Measurements from ENCODE around the gene KIAA0040.
A peak's percentile ranks its signal among the peaks of the same experiment; 100 is the strongest.

KIAA0040 gene

GRCh38 chr1:175200678-175201521 is 8.3 kb upstream of the KIAA0040 start:
- no peak for DNase-seq

GRCh38 chr1:175198332-175198731 is 5.8 kb upstream of the KIAA0040 start:
- DNase-seq: no peak

GRCh38 chr1:175197531-175197930 is 5.0 kb upstream of the KIAA0040 start:
- DNase-seq: no peak

GRCh38 chr1:175195798-175196197 is 3.2 kb upstream of the KIAA0040 start:
- DNase-seq: no peak

GRCh38 chr1:175195281-175195680 is 2.7 kb upstream of the KIAA0040 start:
- no peak for DNase-seq

GRCh38 chr1:175193527-175193910 is 943 bp upstream of the KIAA0040 start:
- DNase-seq: no peak

- peak; percentile 58 for DNase-seq
Measured at GRCh38 chr1:175192111-175192629, 406 bp downstream of the KIAA0040 start.

GRCh38 chr1:175191659-175192058 is 917 bp downstream of the KIAA0040 start:
- DNase-seq: peak; percentile 35

GRCh38 chr1:175188936-175189335 is 3.6 kb downstream of the KIAA0040 start:
- DNase-seq: no peak

- no peak for DNase-seq
Measured at GRCh38 chr1:175186433-175187160, 6.0 kb downstream of the KIAA0040 start.

- DNase-seq: no peak
Measured at GRCh38 chr1:175185903-175186302, 6.7 kb downstream of the KIAA0040 start.

- DNase-seq: peak; percentile 54
Measured at GRCh38 chr1:175183586-175183985, 9.0 kb downstream of the KIAA0040 start.

- DNase-seq: no peak
Measured at GRCh38 chr1:175182201-175182746, 10.3 kb downstream of the KIAA0040 start.

GRCh38 chr1:175179837-175180590 is 12.6 kb downstream of the KIAA0040 start:
- no peak for DNase-seq

- no peak for DNase-seq
Measured at GRCh38 chr1:175178456-175178855, 14.1 kb downstream of the KIAA0040 start.

GRCh38 chr1:175178056-175178455 is 14.5 kb downstream of the KIAA0040 start:
- DNase-seq: no peak

- DNase-seq: no peak
Measured at GRCh38 chr1:175176246-175176645, 16.3 kb downstream of the KIAA0040 start.

- peak; percentile 32 for DNase-seq
Measured at GRCh38 chr1:175174309-175175102, 18.1 kb downstream of the KIAA0040 start.

- no peak for DNase-seq
Measured at GRCh38 chr1:175173531-175173930, 19.0 kb downstream of the KIAA0040 start.

- no peak for DNase-seq
Measured at GRCh38 chr1:175172503-175172902, 20.1 kb downstream of the KIAA0040 start.

- DNase-seq: no peak
Measured at GRCh38 chr1:175171036-175171913, 21.3 kb downstream of the KIAA0040 start.
